GM12878 (cell line): ENCODE measurements around the gene SHANK1. TPM values are rescaled to one million over a fixed set of nuclear protein-coding genes. Genes with fewer than 3 reads are reported as not detected.

Experiments
- ATAC-seq: fragments of 200-7000 bp; cut with Tn5 transposase; 3 replicates; pipeline ENCODE4 v1.9.1; 2020; ENCODE audit warnings: mild to moderate bottlenecking, moderate library complexity
- BruUV-seq: library from RNA; stranded (reverse); fragments of 400-500 nt; replicated peaks from 2 replicates; lab custom pipeline; 2021; lab: Mats Ljungman, UMichigan
- CTCF ChIA-PET: fragments of 300-600 bp; sonication (Branson Sonifier 250); formaldehyde crosslinking; extraction: SDS; loops from one replicate; lab custom pipeline; 2021; ENCODE audit warnings: inconsistent platforms; lab: Yijun Ruan, JAX
- POLR2A ChIA-PET: fragments of 350-600 bp; formaldehyde crosslinking; extraction: SDS; loops from one replicate; lab custom pipeline; 2021; ENCODE audit warnings: inconsistent platforms; lab: Charles Lee
- RAD21 ChIA-PET: fragments of 300-600 bp; sonication (Branson Sonifier 250); formaldehyde crosslinking; loops from one replicate; lab custom pipeline; 2023; ENCODE audit warnings: antibody characterized with exemption; ENCODE audit not compliant: unreplicated experiment; lab: Charles Lee
- SMC1A ChIA-PET: fragments of 300-600 bp; sonication (Branson Sonifier 250); formaldehyde crosslinking; loops from one replicate; lab custom pipeline; 2023; ENCODE audit not compliant: unreplicated experiment, uncharacterized antibody; lab: Charles Lee
- DNase-seq: peaks from one replicate; pipeline ENCODE4 v3.0.0-alpha.2; 2011; ENCODE audit warnings: low read depth, low spot score
- FAIRE-seq: peaks from 3 replicates; lab custom pipeline; 2011; peaks lifted over from hg19 to GRCh38; lab: Jason Lieb, UNC
- H2AFZ ChIP-seq: 2 replicates; pipeline ENCODE4 v1.6.0; 2011; ENCODE audit warnings: low read depth, low read length, control low read depth; ENCODE audit not compliant: control insufficient read depth
- H3K27ac ChIP-seq: 2 replicates; pipeline ENCODE4 v1.5.1; 2011; ENCODE audit warnings: control low read depth; ENCODE audit not compliant: control insufficient read depth, insufficient read depth
- H3K27me3 ChIP-seq, 2 experiments: replicated peaks in 1 of 2; 2 replicates each; pipeline versions ENCODE4 v1.6.0 to v1.6.1; 2011; ENCODE audit warnings: low read length in 1 of 2; ENCODE audit not compliant: control insufficient read depth in 2 of 2, insufficient read depth in 2 of 2
- H3K36me3 ChIP-seq, 2 experiments: 2 replicates each; pipeline ENCODE4 v1.5.1; 2011; ENCODE audit warnings: low read length in 1 of 2; ENCODE audit not compliant: control insufficient read depth in 2 of 2, insufficient read depth in 2 of 2
- H3K4me1 ChIP-seq: 2 replicates; pipeline ENCODE4 v1.6.1; 2011; ENCODE audit warnings: mild to moderate bottlenecking, low read length, moderate library complexity, mixed read lengths; ENCODE audit not compliant: control insufficient read depth, insufficient read depth
- H3K4me2 ChIP-seq: 2 replicates; pipeline ENCODE4 v1.6.0; 2011; ENCODE audit warnings: control low read depth; ENCODE audit not compliant: control insufficient read depth, insufficient read depth
- H3K4me3 ChIP-seq: fragments of 200-600 bp; sonication (generic); 2 replicates; pipeline ENCODE4 v1.5.1; 2016
- H3K79me2 ChIP-seq: 2 replicates; pipeline ENCODE4 v1.6.0; 2011; ENCODE audit warnings: low read length; ENCODE audit not compliant: control insufficient read depth, insufficient read depth
- H3K9ac ChIP-seq: 2 replicates; pipeline ENCODE4 v1.8.0; 2011; ENCODE audit warnings: low read length, control low read depth, mixed read lengths; ENCODE audit not compliant: control insufficient read depth, insufficient read depth
- H3K9me3 ChIP-seq: replicated peaks from 3 replicates; pipeline ENCODE4 v1.5.1; 2011; ENCODE audit warnings: mild to moderate bottlenecking, low read length; ENCODE audit not compliant: control insufficient read depth, insufficient read depth
- H4K20me1 ChIP-seq: 2 replicates; pipeline ENCODE4 v1.6.0; 2011; ENCODE audit not compliant: control insufficient read depth, insufficient read depth
- CBX3 ChIP-seq: fragments of 200-600 bp; sonication (generic); IDR thresholded peaks from 2 replicates; pipeline ENCODE4 v1.6.1; 2016; ENCODE audit warnings: low read depth, borderline replicate concordance
- EZH2 ChIP-seq: IDR thresholded peaks from 2 replicates; pipeline ENCODE4 v1.6.1; 2012; ENCODE audit warnings: low read depth, mild to moderate bottlenecking, control low read depth, inconsistent platforms, low read length, borderline replicate concordance; ENCODE audit not compliant: control insufficient read depth
- JUND ChIP-seq: IDR thresholded peaks from 2 replicates; pipeline ENCODE4 v1.6.1; 2012; ENCODE audit warnings: low read depth, mild to moderate bottlenecking, low read length, improper control_type of control experiment, moderate library complexity
- MEF2A ChIP-seq: IDR thresholded peaks from 2 replicates; pipeline ENCODE4 v1.6.1; 2011; ENCODE audit warnings: low read depth, mild to moderate bottlenecking, low read length, moderate library complexity; ENCODE audit not compliant: insufficient read depth
- PAX5 ChIP-seq: IDR thresholded peaks from 2 replicates; pipeline ENCODE4 v1.6.1; 2011; ENCODE audit warnings: low read depth, low read length, borderline replicate concordance
- POLR2AphosphoS5 ChIP-seq: IDR thresholded peaks from 2 replicates; pipeline ENCODE4 v1.6.1; 2011; ENCODE audit warnings: mild to moderate bottlenecking, low read length, inconsistent platforms
- RB1 ChIP-seq: fragments of 450-650 bp; formaldehyde crosslinking; IDR thresholded peaks from 2 replicates; pipeline ENCODE4 v1.6.1; 2017; ENCODE audit warnings: mild to moderate bottlenecking, borderline replicate concordance
- RELA ChIP-seq: fragments of 450-650 bp; IDR thresholded peaks from 2 replicates; pipeline ENCODE4 v1.8.0; 2014; ENCODE audit warnings: borderline replicate concordance; ENCODE audit not compliant: partially characterized antibody
- SUZ12 ChIP-seq: fragments of 200-600 bp; sonication (generic); IDR thresholded peaks from one replicate; pipeline ENCODE4 v1.6.1; 2018; ENCODE audit warnings: antibody characterized with exemption, mild to moderate bottlenecking; ENCODE audit not compliant: unreplicated experiment
- TCF7 ChIP-seq: IDR thresholded peaks from 2 replicates; pipeline ENCODE4 v1.6.1; 2014; ENCODE audit warnings: antibody characterized with exemption, borderline replicate concordance
- USF1 ChIP-seq: IDR thresholded peaks from 2 replicates; pipeline ENCODE4 v1.6.1; 2011; ENCODE audit warnings: borderline replicate concordance, low read depth, mild to moderate bottlenecking, moderate library complexity, mixed read lengths, low read length; ENCODE audit not compliant: insufficient read depth; ENCODE audit errors: extremely low read length
- ZBED1 ChIP-seq: IDR thresholded peaks from 2 replicates; pipeline ENCODE4 v1.6.1; 2016; ENCODE audit warnings: borderline replicate concordance
- ZNF622 ChIP-seq: fragments of 450-650 bp; IDR thresholded peaks from 2 replicates; pipeline ENCODE4 v1.6.1; 2017; ENCODE audit warnings: mild to moderate bottlenecking, inconsistent platforms
- ZNF687 ChIP-seq: fragments of 450-650 bp; IDR thresholded peaks from 2 replicates; pipeline ENCODE4 v1.6.1; 2017; ENCODE audit warnings: mild to moderate bottlenecking, moderate library complexity
- WGBS: methylation state at CpG from one replicate; pipeline ENCODE4 v1.1.6; 2016; ENCODE audit warnings: low lambda C conversion rate; ENCODE audit not compliant: insufficient replicate concordance, insufficient coverage; ENCODE audit errors: missing lambda C conversion rate; 5-methylcytosine and 5-hydroxymethylcytosine counted together
- in situ Hi-C: fragments of 300-500 bp; cut with MboI; formaldehyde crosslinking; loops from 9 replicates; pipeline ENCODE4 v1.14.3; 2018; ENCODE audit warnings: mixed read lengths
- intact Hi-C: fragments of 100-400 bp; cut with micrococcal nuclease; formaldehyde crosslinking; loops from one replicate; pipeline ENCODE4 v1.14.2; 2022; ENCODE audit not compliant: unreplicated experiment
- polyA plus RNA-seq, 11 experiments: library from polyadenylated mRNA; depleted of rRNA in 4 of 11; unstranded in 6 of 11; stranded (reverse) in 5 of 11; fragments of >200 nt; fragmentation: Nextera tagmentation in 4 of 11; fragmentation: Illumina TruSeq in 1 of 11; extraction: Ambion mirVana in 4 of 11; extraction: Trizol in 1 of 11; gene quantifications; 1 replicate in 1 of 11; 2 replicates in 10 of 11; pipeline versions ENCODE4 v1.2.1 to v1.2.3, GENCODE V29; 2011 to 2016; ENCODE audit warnings: inconsistent platforms in 2 of 11, missing spikeins in 2 of 11, low read depth in 1 of 11
- total RNA-seq, 4 experiments: library from RNA; depleted of rRNA in 3 of 4; stranded (reverse); fragments of >200 nt in 3 of 4; fragmentation: Illumina TruSeq in 1 of 4; extraction: Trizol in 1 of 4; gene quantifications; 2 replicates each; pipeline versions ENCODE4 v1.2.1 to v1.2.3, GENCODE V29; 2013 to 2021
- TF ChIP-seq, protein P1 (sequence below): IDR thresholded peaks from 2 replicates; pipeline ENCODE4 v1.6.1; 2011; ENCODE audit warnings: low read depth, low read length, improper control_type of control experiment, borderline replicate concordance
- TF ChIP-seq, protein P2 (sequence below): fragments of 450-650 bp; IDR thresholded peaks from 2 replicates; pipeline ENCODE4 v1.6.1; 2017; ENCODE audit warnings: antibody characterized with exemption, mild to moderate bottlenecking, moderate library complexity

SHANK1 gene
- total and polyA plus RNA-seq, 10 of the 15 experiments (the other 5 are each of a cell fraction or from before 2014, with no cell fraction given), result not detected

DNA sequence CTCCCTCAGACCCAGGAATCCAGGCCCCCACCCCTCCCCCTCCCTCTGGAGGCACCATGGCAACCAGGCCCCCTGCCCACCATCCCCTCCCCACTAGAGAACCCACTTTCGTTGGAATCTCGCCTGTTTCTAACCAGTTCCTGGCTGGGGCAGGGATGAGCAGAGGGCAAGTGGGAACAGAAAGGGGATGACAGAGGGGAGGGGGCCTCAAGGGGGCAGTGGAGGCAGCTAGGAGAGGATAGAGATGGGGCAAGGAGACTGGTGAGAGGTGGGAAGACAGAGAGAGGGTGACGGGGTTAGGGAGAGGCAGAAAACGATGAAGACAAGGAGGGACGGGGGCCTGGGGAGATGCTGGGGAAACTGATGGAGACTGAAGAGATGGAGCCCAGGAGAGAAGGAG lies 70.9 kb downstream of the SHANK1 start:
- Histone ChIP-seq H3K27ac (no peak overlapping the region), H3K9me3 (no peaks in the 10 kb centered on the region), H3K4me1 (no peaks in the 10 kb centered on the region), H2AFZ (no peak overlapping the region), H3K4me3 (no peak overlapping the region), H4K20me1 (no peaks in the 10 kb centered on the region), H3K27me3 (no peaks in the 10 kb centered on the region; a peak in 1 of 4 replicates), H3K79me2 (no peaks in the 10 kb centered on the region), H3K36me3 (no peaks in the 10 kb centered on the region), H3K9ac (no peak overlapping the region), H3K4me2 (no peak overlapping the region)
- RAD21 ChIA-PET, result no interaction called here
- intact Hi-C loops, result no loop called here
- WGBS, result 11% methylated on average over 5 of the region's 5 CpGs
- in situ Hi-C loops, result no loop called here
- BruUV-seq, result no TSS peak
- SMC1A ChIA-PET, result interaction anchor here (1.0 kb wide), 1 partner anchor 132 kb away, joined by 4 read pairs; no protein-coding TSS in a partner anchor
- FAIRE-seq (no peak), ATAC-seq (no peak), DNase-seq (no peak)
- POLR2A ChIA-PET, result no interaction called here
- CTCF ChIA-PET, result interaction anchor here (1.0 to 2.2 kb wide), 2 partner anchors 57 to 111 kb away, joined by 4 to 7 read pairs; no protein-coding TSS in a partner anchor
- no peak for TF ChIP-seq RELA
- no peak for TF ChIP-seq USF1
- TF ChIP-seq ZBED1, result no peak
- TF ChIP-seq PAX5, result no peak
- TF ChIP-seq TCF7, result no peak
- TF ChIP-seq ZNF687, result no peak
- TF ChIP-seq MEF2A, result no peak
- TF ChIP-seq JUND, result no peak
- TF ChIP-seq ZNF622, result no peak
- no peak for TF ChIP-seq POLR2AphosphoS5
- no peak for TF ChIP-seq RB1
- TF ChIP-seq, protein P1, sequence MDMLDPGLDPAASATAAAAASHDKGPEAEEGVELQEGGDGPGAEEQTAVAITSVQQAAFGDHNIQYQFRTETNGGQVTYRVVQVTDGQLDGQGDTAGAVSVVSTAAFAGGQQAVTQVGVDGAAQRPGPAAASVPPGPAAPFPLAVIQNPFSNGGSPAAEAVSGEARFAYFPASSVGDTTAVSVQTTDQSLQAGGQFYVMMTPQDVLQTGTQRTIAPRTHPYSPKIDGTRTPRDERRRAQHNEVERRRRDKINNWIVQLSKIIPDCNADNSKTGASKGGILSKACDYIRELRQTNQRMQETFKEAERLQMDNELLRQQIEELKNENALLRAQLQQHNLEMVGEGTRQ, result no peak
- no peak for TF ChIP-seq SUZ12
- TF ChIP-seq CBX3, result no peak
- TF ChIP-seq, protein P2, sequence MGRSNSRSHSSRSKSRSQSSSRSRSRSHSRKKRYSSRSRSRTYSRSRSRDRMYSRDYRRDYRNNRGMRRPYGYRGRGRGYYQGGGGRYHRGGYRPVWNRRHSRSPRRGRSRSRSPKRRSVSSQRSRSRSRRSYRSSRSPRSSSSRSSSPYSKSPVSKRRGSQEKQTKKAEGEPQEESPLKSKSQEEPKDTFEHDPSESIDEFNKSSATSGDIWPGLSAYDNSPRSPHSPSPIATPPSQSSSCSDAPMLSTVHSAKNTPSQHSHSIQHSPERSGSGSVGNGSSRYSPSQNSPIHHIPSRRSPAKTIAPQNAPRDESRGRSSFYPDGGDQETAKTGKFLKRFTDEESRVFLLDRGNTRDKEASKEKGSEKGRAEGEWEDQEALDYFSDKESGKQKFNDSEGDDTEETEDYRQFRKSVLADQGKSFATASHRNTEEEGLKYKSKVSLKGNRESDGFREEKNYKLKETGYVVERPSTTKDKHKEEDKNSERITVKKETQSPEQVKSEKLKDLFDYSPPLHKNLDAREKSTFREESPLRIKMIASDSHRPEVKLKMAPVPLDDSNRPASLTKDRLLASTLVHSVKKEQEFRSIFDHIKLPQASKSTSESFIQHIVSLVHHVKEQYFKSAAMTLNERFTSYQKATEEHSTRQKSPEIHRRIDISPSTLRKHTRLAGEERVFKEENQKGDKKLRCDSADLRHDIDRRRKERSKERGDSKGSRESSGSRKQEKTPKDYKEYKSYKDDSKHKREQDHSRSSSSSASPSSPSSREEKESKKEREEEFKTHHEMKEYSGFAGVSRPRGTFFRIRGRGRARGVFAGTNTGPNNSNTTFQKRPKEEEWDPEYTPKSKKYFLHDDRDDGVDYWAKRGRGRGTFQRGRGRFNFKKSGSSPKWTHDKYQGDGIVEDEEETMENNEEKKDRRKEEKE, result no peak
- TF ChIP-seq EZH2, result no peak
